NCI-H1417 (cell line): ENCODE results near the gene CLCN1.
"Not testable (repeated sequence)": the region's sequence is repeated elsewhere in the genome, so short reads cannot be mapped to it uniquely, and the experiment has no call there.

ENCODE experiments used
- DNase-seq, 3 experiments: peaks; one replicate each; lab custom pipeline; 2025; lab: John Stamatoyannopoulos, UW

CLCN1 gene

GRCh38 chr7:143315776-143316175 lies at the start of gene CLCN1:
TSS of gene CLCN1 (plus strand) at chr7:143316111. CDS start at chr7:143316213, 102 bp downstream.
- no peak for DNase-seq

- DNase-seq, result no peak
Observed at GRCh38 chr7:143269251-143269650, 46.7 kb upstream of the CLCN1 start.

GRCh38 chr7:143271240-143271639 lies 44.7 kb upstream of the CLCN1 start:
- no peak for DNase-seq

GRCh38 chr7:143272871-143273270 lies 43.0 kb upstream of the CLCN1 start:
- DNase-seq, result no peak

- DNase-seq, result no peak
Observed at GRCh38 chr7:143279186-143280098, 36.5 kb upstream of the CLCN1 start.

- DNase-seq, result no peak
Observed at GRCh38 chr7:143280160-143280559, 35.8 kb upstream of the CLCN1 start.

- DNase-seq, result no peak
Observed at GRCh38 chr7:143280566-143280965, 35.3 kb upstream of the CLCN1 start.

- DNase-seq, result no peak
Observed at GRCh38 chr7:143281529-143281928, 34.4 kb upstream of the CLCN1 start.

GRCh38 chr7:143282124-143282523 lies 33.8 kb upstream of the CLCN1 start:
- DNase-seq, result no peak

GRCh38 chr7:143283381-143283780 lies 32.5 kb upstream of the CLCN1 start:
- DNase-seq, result no peak

GRCh38 chr7:143284591-143285469 lies 31.1 kb upstream of the CLCN1 start, which contains the start of gene TMEM139:
TSS of gene TMEM139 (plus strand) at chr7:143284958. CDS start at chr7:143285958, 1,000 bp downstream.
- DNase-seq, result peak in 1 of 3 experiments; percentile 28

- no peak for DNase-seq
Observed at GRCh38 chr7:143285470-143285778, 30.5 kb upstream of the CLCN1 start.

- no peak for DNase-seq
Observed at GRCh38 chr7:143285806-143286521, 29.9 kb upstream of the CLCN1 start.

- DNase-seq, result no peak
Observed at GRCh38 chr7:143286522-143286890, 29.4 kb upstream of the CLCN1 start.

- no peak for DNase-seq
Observed at GRCh38 chr7:143287339-143287934, 28.5 kb upstream of the CLCN1 start.

- peak; percentile 96 to 98 (median 96) for DNase-seq
Observed at GRCh38 chr7:143287935-143288826, 27.7 kb upstream of the CLCN1 start, which contains the start of gene CASP2. TSS of gene CASP2 (plus strand) at chr7:143288351. CDS start at chr7:143288456, 105 bp downstream.

GRCh38 chr7:143288836-143289235 lies 27.1 kb upstream of the CLCN1 start:
- DNase-seq, result no peak

GRCh38 chr7:143289421-143289820 lies 26.5 kb upstream of the CLCN1 start:
- DNase-seq, result no peak

GRCh38 chr7:143289888-143290287 lies 26.0 kb upstream of the CLCN1 start:
- DNase-seq, result not testable (repeated sequence)

GRCh38 chr7:143290293-143290692 lies 25.6 kb upstream of the CLCN1 start:
- no peak for DNase-seq

GRCh38 chr7:143292876-143293275 lies 23.0 kb upstream of the CLCN1 start:
- no peak for DNase-seq
